Activated T-helper 1 cell treated with Interleukin-2 at 50 U/mL for 16 hours (primary cell): ENCODE data around the gene MGMT.

Experiments used
- DNase-seq: peaks from one replicate; pipeline ENCODE4 v3.0.0-alpha.2; 2020; ENCODE audit warnings: low read depth

The MGMT gene

GRCh38 chr10:129740532-129741279, 273.7 kb downstream of the MGMT start:
- DNase-seq = no peak

GRCh38 chr10:129741280-129741977, 274.4 kb downstream of the MGMT start:
- DNase-seq = no peak

DNA sequence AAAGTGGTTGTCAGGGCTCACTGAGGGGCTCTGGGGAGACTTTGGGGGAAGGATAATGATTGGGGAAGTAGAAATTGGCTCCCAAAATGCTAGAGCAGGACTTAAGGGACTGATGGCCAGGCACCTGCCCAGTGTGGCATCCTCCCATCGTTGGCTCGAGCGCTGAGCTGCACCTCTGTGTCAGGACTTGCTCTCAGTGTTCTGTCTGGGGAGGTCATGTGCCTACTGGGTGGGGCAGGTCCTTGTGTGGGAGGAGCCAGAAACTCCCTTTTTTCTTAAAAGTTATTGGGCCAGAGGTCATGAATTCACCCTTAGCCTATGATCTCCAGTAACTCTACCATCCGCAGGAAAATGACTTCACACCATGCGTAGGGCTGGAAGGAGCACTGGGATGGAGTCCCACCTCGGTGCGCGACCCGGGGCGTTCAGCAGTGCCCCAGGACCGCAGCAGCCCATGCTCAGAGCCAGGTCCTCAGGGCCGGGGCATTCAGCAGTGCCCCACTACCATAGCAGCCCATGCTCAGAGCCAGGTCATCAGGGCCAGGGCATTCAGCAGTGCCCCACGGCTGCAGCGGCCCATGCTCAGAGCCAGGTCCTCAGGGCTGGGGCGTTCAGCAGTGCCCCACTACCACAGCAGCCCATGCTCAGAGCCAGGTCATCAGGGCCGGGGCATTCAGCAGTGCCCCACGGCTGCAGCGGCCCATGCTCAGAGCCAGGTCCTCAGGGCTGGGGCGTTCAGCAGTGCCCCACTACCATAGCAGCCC, 275.1 kb downstream of the MGMT start:
- no peak for DNase-seq

DNA sequence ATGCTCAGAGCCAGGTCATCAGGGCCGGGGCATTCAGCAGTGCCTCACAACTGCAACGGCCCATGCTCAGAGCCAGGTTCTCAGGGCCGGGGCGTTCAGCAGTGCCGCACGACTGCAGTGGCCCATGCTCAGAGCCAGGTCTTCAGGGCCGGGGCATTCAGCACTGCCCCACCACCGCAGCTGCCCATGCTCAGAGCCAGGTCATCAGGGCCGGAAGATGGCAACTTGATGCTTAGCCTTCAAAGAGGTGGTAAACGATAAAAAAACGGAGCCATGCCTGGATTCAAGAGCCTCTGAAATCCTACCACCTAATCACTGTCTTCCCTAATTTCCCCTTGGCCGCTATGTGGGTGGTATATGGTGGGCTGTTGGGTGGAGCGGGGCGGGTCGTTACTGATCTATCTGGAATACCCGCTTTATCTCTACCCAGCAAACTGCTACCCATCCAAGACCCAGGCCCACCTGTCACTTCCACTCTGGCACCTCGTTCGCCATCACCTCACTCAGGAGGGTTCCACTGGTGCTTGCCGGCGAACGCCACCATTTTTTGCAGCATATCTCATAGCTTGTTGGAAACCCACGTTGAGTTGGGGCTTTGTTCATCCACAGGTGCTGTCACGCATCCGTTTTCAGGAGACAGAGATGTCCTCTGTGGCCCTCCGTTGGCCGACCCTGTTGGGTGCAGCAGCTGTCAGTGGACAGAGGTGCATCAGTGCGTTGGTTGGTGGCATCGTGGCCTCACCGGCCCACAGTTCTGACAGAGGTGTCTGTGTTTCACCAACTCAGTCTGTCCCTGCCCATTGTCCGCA, 275.9 kb downstream of the MGMT start:
- no peak for DNase-seq

DNA sequence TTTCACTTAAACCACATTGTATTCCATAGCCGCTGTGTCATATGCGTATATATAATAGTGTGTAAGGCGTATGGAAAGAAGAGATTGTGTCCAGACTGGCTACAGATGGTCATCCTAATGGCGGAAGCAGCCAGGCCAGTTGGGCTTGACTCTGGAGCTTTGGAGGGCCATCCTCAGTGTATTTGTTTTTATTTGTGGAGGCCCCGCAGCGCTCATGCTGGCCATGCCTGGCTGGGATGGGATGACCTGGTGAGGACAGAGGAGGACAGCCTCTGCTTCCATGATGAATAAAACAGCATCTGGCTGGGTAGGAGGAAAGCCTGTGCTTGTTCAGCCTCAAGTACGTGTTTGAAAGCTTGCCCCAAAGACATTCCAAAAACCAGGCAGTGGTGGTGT, 276.7 kb downstream of the MGMT start:
- no peak for DNase-seq

GRCh38 chr10:129744134-129745111, 277.4 kb downstream of the MGMT start:
- no peak for DNase-seq

DNA sequence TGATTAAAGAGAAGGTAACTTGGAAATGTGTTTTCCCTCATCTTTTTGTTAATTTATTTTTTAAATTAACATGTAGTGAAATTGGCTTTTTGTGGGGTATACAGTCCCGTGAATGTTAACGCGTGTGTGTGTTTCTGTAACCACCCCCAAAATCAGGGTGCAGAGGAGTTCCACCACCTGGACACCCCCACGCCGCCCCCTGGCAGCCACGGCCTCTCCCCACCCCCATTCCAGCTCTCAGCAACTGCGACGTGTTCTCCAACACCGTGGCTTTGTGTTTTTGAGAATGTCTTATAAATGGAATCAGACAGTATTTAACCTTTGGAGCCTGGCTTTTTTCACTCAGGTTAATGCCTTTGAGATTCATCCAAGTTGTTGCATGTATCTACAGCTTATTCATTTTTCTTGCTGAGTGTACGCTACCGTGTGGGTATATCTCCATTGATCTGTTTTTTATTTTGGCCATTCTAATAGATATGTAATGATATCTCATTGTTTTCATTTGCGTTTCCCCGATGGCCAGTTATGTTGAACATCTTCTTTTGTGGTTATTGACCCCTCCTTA, 278.2 kb downstream of the MGMT start:
- no peak for DNase-seq

DNA sequence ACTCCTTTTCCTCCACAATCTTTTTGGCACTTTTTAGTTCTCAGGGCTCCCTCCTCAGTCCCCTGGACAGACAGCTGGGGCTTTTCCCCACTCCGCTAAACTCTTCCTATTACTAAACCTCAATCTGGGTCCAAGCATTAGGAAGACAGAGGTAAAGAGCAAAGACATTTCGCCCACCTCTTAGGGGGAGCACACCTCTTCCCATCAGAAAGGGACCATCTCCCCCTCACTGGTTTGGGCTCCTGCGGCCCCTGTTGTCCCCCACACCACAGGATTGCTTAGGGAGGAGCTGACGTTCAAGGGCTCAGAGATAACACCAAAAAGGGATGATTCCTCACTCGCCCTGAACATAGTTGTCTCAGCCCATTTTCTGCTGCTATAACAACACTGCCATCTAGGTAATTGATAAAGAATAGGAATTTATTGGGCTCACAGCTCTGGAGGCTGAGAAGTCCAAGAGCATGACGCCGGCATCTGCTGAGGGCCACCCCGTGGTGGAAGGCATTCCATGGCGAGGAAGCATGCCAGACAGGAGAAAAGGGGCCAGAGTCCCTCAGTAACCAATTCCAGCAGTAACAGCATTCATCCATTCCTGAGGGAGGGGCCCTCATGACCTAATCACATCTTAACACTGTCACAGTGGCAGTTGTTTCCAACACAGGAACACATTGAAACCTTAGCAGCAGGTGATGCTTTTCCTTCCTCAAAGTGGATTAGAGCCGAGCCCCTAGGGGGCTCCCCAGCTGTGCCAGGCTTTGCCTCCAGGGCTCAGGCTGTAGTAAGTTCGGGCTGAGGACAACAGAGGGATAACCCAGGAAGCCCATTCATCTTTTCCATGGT, 287.4 kb downstream of the MGMT start:
- no peak for DNase-seq

- DNase-seq = no peak
These were observed 288.1 kb downstream of the MGMT start for GRCh38 chr10:129755158-129755591.

GRCh38 chr10:129755621-129756020, 288.6 kb downstream of the MGMT start:
- no peak for DNase-seq

DNA sequence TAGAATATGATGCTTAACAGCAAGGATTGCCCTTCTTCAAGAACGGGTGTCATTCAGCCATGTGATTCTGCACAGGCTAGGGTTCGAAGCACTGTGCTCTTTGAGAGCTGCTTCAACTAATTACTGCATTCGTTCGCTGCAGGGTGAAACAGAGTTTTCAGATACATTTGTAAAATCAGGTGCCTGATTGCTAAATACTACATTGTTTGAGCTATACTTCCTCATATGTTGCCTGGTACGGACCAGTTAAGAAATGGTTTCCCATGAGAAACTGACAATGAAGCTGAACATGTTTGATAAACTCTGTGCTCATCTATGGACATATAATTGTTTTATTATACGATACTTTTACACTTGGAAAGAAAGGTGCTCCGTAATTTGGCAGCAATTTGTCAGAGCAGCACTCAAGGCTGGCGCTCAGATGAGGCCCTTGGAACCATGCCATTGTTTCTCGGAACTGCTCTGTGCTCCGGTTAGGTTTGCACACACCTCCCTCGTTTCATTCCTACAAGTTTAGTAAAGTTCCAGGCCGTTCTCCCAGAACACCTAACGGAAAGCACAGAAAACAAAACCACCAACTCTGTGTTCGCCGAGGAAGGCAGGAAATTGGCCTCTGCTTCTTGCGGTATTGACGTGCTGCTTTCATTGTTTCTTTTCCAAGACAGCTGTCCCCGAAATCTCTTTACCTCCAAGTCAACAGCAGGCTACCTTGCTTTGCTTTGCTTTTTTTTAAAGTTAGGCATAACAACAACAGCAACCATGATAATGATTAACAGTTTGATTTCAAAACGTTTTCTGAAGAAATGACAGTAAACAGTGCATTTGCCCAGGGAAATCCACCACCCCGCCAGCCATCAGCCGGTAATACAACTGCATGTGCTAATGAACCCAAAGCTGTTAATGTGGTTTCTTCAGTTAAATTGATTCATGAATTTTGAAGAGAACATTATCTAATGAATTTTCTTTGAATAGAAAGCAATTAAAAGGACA, 290.2 kb downstream of the MGMT start:
- no peak for DNase-seq

DNA sequence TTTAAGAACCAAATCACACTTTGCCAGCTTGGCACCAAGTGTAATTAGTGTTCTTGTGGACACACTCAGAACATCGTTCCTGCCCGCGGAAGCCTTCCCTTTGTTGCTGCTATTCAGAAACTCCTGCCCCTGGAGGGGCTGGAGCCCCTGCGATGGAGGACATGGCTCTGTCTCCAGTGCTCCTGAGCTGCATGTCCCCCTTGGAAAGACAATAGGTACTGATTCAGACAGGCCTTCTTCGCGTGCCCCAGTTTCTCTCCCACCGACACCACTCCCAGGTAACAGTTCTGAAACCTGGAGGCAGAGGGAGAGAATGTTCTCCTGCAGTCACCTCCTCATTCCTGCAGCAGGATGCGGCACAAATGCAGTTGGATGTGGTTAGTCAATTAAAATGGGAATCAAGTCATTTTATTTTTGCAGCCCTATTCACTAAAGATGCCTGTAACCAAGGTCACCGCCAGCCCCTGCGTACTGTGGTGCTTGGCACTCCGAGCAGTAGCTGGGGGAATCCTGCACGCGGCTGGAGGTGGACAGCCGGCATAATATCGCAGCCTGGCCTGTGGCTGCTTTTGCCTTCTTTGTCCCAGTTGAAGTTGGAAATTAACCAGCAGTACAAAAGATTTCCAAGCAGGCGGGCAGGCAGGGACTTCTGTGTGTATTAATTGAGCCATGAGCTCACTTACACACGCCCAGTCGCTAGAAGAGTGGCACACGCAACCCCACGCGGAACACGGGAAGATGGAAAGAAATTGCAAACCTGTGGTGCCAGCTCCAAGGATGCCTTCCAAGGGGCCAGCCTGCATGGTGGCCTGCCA, 291.4 kb downstream of the MGMT start:
- DNase-seq = no peak

DNA sequence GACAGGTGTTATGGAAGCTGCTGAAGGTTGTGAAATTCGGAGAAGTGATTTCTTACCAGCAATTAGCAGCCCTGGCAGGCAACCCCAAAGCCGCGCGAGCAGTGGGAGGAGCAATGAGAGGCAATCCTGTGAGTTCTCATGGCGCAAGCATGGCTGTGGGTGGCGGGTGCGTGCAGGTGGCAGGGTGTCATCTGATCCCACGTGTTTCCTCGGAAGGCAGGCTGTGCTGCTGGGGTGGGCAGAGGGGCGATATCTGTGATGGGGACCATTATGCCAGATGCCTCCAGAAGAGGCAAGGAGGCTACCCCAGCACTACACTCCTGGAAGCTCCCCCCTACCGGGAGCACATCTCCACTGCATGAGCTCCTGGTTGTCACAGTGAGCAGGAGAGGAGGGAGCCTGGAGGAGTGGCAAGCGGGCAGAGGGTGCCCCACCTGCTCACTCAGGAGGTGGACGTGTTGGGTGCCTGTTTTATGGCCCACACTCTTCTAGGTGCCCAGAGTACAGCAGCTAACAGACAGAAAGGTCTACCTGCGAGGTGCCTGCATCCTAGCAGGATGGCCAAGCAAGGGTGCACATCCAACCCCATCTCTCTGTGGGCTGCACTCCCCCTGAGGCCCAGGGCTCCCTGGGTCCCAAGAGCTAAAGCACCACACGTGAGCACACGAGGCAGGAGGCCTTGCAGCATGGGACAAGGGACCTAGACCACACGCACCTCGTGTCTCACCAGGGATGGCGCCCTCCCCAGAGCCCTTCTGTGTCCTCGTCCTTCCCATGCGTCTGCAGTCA, 292.4 kb downstream of the MGMT start:
- DNase-seq = no peak

DNA sequence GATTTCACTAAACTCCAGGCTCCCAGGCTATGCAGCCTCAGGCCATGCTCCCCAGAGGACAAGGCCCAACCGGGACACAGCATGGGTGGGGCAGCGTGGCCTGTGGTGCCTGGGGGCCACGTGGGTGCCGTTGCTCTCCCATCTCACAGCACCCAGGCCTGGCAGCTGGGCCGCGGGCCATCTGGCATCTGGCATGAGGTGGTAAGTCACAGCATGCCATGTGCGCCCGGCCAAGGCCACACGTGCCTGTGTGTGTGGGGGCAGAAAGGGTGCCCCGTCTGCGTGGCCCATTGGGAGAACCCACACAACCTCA, 292.9 kb downstream of the MGMT start:
- DNase-seq = no peak

DNA sequence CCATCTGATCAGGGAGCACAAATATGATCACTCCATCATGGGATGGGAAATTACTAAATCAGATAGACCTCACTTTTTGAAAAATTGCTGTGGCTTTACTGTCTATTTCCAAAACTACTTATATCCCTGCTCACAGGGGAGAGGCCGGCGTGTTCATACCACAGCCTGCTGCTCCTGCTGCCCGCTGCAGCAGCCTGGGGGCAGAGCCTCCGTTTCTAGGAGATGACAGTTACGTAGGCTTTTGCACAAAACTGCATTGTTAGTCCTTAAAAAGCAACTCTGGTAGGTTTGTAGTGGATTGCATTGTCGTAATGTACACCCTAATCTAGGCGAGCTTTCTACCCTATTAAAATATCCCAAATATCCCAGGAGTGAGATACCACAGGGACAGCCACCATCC, 293.4 kb downstream of the MGMT start:
- no peak for DNase-seq

DNA sequence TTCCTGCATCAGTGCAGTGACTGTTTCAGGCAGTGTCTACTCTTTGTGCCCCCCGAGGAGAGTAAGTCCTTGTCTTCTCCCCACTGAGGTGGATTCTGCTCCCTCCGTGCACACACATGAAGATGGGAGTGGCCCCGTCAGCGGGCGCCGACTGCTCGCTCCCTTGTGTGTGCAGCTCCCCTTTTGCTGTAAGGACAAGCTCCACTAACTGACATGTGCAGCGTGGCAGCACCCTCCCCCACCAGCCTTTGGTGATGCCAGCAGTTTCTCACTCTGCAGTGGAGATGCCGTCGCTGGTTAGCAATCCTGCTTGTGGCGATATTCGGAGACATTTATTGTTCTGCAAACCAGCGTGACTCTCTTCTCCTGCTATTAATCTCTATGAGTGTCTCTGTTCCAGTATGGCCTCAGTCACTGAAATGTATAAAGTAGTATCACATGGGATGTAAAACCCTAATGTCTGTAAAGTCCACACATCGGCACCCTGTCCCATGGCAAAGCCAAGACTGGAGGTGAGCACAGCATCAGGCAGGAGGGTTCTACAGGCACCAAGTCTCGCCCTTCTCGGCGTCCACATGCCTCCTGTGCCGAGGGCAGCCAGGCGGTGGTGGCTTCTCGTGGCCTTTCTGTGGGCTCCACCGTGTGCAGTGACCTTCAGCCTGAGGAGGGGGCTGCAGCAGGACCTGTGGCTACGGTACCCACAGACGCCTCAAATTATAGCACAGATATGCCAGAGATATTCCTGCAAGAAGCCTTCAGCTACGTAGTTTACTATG, 294.3 kb downstream of the MGMT start:
- DNase-seq = no peak
